Upper lobe of right lung (tissue), 1 donor: ENCODE results near the gene DPYSL4. TPM values are rescaled to one million over a fixed set of nuclear protein-coding genes. Genes with fewer than 3 reads are reported as not detected.

ENCODE experiments used
- ATAC-seq: fragments of 200-7000 bp; cut with Tn5 transposase; one replicate; pipeline ENCODE4 v1.9.1; 2020; ENCODE audit warnings: mild to moderate bottlenecking, moderate library complexity
- DNase-seq: peaks from one replicate; pipeline ENCODE4 v3.0.0-alpha.2; 2020
- H3K27ac ChIP-seq: fragments of 200-600 bp; one replicate; pipeline ENCODE4 v1.8.0; 2022
- H3K27me3 ChIP-seq: fragments of 200-600 bp; one replicate; pipeline ENCODE4 v1.8.0; 2022; ENCODE audit warnings: mild to moderate bottlenecking
- H3K36me3 ChIP-seq: fragments of 200-600 bp; one replicate; pipeline ENCODE4 v1.8.0; 2022
- H3K4me1 ChIP-seq: fragments of 200-600 bp; one replicate; pipeline ENCODE4 v1.8.0; 2022
- H3K4me3 ChIP-seq: fragments of 200-600 bp; one replicate; pipeline ENCODE4 v1.8.0; 2022; ENCODE audit warnings: mild to moderate bottlenecking
- H3K9me3 ChIP-seq: fragments of 200-600 bp; one replicate; pipeline ENCODE4 v1.8.0; 2022
- intact Hi-C: fragments of 100-400 bp; cut with DNase I; formaldehyde crosslinking; loops from one replicate; pipeline ENCODE4 v1.11.0; 2022
- total RNA-seq: library from RNA; stranded (reverse); fragmentation: NEBNext Ultra II Directional; extraction: Animal tissue kit (Norgen Biotek cat#: 25700); gene quantifications from one replicate; pipeline ENCODE4 v1.2.1, GENCODE V29; 2021
- TF ChIP-seq, protein P1 (sequence below): fragments of 200-600 bp; IDR thresholded peaks from one replicate; pipeline ENCODE4 v1.8.0; 2022; ENCODE audit warnings: antibody characterized with exemption
- donor health status: DM: no; HTN: yes; CAD: no; lungs with severe emphysema.

DPYSL4 gene
- total RNA-seq, 1 donor from 2014 or later, result 1.7 TPM

DNA sequence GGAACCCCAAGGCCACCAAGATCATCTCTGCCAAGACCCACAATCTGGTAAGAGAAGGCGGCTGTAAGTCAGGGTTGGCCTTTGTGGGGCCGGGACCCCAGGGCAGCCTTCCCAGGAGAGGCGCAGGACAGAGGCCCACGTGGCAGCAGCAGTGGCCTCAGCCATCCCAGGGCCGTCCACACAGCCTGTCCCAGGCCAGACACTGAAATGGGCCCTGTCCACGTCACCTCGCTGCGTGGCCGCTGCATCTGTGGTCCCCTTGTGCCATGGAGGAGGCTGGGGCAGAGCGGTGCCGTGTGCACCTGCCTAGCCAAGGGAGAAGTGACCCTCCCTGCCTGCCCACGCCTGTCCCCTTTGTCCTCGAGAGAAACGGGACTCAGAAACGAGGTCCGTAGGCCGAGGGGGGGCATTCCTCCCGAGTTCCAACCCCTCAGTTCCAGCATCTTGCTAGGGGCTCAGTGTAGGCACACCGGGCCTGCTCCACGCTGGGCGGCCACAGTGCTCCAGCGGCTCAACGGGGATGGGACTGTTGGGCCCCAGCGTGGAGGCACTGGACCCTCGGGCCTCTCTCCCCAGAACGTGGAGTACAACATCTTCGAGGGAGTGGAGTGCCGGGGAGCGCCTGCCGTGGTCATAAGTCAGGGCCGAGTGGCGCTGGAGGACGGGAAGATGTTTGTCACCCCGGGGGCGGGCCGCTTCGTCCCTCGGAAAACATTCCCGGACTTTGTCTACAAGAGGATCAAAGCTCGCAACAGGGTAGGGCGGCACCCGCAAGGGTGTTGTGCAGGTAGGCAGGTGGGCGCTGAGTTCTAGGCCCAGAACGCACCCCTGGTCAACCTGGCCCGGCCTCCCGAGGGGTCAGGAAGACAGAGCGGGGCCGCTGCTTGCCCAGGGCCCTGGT lies 15.6 kb downstream of the DPYSL4 start:
- H3K9me3 ChIP-seq, result no peaks in the 10 kb centered on the region

DNA sequence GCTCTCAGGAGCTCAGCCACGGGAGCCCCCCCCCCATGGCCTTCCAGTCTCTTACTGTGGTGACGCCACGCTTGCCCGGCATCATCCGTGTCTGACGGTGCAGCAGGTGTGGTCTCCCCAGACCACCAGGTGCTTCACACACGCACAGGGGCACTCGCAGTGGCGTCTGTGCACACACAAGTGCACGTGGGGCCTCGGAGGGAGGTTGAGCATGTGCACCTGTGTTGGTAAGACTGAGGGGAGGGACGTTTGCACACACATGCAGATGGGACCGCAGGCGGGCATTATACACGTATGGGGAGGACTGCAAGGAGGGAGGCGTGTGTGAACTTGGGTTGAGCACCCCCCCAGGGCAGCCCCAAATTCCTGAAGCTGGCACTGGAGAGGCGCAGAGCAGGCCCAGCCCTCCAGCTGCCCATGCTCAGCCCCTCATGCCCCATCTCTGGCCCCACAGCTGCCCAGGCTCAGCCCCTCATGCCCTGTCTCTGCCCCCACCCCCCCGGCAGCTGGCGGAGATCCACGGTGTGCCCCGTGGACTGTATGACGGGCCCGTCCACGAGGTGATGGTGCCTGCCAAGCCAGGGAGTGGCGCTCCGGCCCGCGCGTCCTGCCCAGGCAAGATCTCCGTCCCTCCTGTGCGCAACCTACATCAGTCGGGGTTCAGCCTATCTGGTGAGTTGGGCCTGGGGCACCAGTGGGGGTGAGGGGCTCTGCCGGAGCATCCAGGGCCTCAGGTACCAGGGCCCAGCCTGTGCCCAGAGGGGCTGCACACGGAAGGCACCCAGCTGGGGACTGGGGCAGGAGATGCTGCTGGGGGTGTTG lies 16.7 kb downstream of the DPYSL4 start:
- Histone ChIP-seq H3K27me3 (no peaks in the 10 kb centered on the region), H3K9me3 (no peaks in the 10 kb centered on the region), H3K4me1 (no peaks in the 10 kb centered on the region), H3K4me3 (no peak overlapping the region), H3K27ac (no peak overlapping the region), H3K36me3 (no peaks in the 10 kb centered on the region)
- intact Hi-C loops, result no loop called here
- TF ChIP-seq, protein P1, sequence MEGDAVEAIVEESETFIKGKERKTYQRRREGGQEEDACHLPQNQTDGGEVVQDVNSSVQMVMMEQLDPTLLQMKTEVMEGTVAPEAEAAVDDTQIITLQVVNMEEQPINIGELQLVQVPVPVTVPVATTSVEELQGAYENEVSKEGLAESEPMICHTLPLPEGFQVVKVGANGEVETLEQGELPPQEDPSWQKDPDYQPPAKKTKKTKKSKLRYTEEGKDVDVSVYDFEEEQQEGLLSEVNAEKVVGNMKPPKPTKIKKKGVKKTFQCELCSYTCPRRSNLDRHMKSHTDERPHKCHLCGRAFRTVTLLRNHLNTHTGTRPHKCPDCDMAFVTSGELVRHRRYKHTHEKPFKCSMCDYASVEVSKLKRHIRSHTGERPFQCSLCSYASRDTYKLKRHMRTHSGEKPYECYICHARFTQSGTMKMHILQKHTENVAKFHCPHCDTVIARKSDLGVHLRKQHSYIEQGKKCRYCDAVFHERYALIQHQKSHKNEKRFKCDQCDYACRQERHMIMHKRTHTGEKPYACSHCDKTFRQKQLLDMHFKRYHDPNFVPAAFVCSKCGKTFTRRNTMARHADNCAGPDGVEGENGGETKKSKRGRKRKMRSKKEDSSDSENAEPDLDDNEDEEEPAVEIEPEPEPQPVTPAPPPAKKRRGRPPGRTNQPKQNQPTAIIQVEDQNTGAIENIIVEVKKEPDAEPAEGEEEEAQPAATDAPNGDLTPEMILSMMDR, result no peak
- ATAC-seq (no peak), DNase-seq (no peak)

More for the DNA sequence above, 15.6 kb downstream of the DPYSL4 start:
- no peak for DNase-seq
- no peaks in the 10 kb centered on the region for H3K27me3 ChIP-seq
- H3K4me1 ChIP-seq, result no peaks in the 10 kb centered on the region
- no peak for ATAC-seq
- intact Hi-C loops, result no loop called here
- H3K4me3 ChIP-seq, result no peak overlapping the region
- H3K36me3 ChIP-seq, result no peaks in the 10 kb centered on the region
- no peak overlapping the region for H3K27ac ChIP-seq
- TF ChIP-seq, protein P1, result no peak

DNA sequence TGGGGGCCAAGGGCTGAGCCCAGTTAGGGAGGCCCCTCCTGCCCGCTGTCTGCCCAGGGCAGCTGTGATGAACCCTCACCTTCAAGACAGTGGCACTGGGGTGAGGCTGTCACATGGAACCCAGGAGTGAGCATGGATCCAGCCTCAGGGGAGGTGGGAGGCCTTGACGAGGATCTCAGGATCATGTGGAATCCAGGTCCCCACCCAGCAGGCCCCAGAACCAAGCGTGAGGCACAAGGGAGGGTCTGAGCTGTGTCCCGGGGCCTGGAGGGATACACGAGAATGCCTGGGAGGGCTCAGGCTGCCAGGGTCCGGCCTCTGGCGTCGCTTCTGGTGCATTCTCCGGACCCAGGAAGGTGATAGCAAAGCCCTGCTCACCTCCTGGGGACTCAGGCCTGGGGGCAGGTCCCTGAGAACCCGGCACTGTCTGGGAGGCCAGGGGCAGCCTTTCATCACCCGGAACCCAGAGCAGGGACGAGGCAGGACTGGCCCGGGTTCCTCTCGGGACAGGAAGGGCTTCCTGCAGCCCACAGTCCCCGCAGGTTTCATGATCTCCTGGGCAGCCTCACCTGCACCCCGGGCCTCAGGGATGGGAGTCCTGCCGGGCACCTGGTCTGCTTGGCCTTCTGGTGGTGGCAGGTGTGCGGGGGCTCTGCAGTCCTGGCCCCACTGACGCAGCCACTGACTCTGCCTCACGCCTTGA lies 17.5 kb downstream of the DPYSL4 start:
- no peak for DNase-seq
- no peak overlapping the region for H3K4me3 ChIP-seq
- intact Hi-C loops, result no loop called here
- no peak overlapping the region for H3K27ac ChIP-seq
- no peak for ATAC-seq
- TF ChIP-seq, protein P1, result no peak
- no peaks in the 10 kb centered on the region for H3K36me3 ChIP-seq
- no peaks in the 10 kb centered on the region for H3K4me1 ChIP-seq
- no peaks in the 10 kb centered on the region for H3K27me3 ChIP-seq
- no peaks in the 10 kb centered on the region for H3K9me3 ChIP-seq

DNA sequence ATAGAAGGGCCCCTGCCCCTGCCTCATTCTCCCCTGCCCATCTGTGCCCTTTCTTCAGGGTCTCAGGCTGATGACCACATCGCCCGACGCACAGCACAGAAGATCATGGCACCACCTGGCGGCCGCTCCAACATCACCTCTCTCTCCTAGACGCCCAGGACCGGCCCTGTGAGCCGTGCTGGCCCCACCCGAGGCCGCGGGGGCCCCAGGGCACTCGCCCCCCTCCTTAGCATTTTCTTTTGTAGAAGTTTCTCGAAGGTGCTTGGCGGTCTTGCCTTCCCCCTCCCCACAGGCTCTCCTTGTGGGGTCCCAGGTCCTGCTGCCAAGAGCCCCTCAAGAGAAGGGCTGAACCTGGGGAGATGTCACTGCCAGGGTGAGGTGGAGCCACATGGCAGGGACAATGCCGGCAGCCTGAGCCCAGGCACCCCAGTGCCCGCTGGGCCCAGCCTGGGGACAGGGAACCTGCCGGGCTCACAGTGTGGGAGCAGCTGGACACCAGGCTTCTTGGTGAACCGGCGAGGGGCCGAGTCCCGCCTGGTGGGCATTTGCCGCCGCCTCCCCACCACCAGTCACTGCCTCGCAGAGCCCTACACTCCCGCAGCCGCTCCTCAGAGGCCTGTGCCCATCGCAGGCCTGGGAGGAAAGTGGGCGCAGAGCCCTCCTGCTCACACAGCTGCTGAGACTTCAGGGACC lies 18.2 kb downstream of the DPYSL4 start:
- TF ChIP-seq, protein P1, result no peak
- no peak for ATAC-seq
- Histone ChIP-seq H3K27me3 (no peaks in the 10 kb centered on the region), H3K36me3 (no peaks in the 10 kb centered on the region), H3K4me3 (no peak overlapping the region), H3K27ac (no peak overlapping the region), H3K4me1 (no peaks in the 10 kb centered on the region), H3K9me3 (no peaks in the 10 kb centered on the region)
- no peak for DNase-seq
- intact Hi-C loops, result no loop called here
